T-helper 2 cell (primary cell): ENCODE data around the gene PTMA.

Source experiments
- DNase-seq, 5 experiments: peaks; one replicate each; pipeline versions ENCODE4 v3.0.0 to v3.0.0-alpha.2; 2012 to 2022

The PTMA gene

GRCh38 chr2:231676243-231676642, 32.1 kb upstream of the PTMA start:
- DNase-seq, result no peak

DNA sequence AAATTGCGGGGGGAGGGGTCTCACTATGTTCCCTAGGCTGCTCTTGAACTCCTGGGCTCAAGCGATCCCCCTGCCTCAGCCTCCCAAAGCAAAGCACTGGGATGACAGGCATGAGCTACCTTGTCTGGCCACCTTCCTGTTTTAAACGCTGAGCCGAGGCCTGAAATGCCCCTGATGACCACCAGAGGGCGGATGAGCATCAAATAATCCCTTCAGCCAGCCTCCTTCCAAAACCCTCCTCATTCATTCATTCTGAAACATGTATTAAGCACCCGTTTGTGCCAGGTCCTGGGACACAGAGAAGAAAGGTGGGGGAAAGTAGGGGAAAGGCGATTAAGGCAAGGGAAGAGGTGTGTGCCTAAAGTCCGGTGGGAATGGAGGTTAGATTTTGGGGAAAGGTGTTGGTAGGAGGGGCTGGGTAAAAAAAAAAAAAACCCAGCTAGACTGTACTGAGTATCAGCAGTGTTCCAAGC, 30.7 kb upstream of the PTMA start:
- peak; percentile 58 to 83 (median 72) for DNase-seq

- no peak for DNase-seq
These were observed 28.4 kb upstream of the PTMA start for GRCh38 chr2:231679908-231680284.

DNA sequence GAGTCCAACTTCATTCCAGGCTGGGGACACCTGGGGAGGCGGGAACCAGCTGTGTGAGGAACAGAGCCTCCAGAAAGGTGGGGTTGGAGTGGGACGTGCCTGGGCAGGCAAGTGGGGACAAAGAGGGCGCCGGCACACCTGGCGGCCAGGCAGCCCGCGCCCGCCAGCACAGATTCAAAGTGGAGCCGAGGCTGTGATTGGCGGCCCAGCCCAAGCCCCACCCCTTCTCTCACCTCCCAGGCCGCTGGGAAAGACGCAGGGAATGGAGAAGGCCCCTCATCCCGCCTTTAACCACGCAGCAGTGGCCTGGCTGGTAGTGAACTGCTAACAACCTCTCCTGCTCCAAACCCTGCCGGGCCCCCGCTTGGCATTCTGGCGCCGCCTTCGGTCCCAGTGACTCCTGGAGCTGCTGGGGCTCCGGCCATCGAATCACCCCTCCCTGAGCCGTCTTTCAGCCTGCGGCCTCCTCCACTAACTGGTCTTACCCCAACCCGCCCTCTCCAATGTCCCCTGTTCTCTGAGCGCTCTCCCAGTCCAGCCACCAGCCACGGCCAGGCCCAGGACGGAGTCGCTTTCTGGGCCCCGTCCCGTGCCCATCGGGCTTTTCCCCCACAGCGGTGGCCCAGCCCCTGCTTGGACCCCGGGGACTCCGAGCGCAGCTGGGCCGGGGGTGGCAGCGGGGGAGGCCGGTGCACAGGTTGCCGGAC, 27.9 kb upstream of the PTMA start:
- DNase-seq, result no peak

DNA sequence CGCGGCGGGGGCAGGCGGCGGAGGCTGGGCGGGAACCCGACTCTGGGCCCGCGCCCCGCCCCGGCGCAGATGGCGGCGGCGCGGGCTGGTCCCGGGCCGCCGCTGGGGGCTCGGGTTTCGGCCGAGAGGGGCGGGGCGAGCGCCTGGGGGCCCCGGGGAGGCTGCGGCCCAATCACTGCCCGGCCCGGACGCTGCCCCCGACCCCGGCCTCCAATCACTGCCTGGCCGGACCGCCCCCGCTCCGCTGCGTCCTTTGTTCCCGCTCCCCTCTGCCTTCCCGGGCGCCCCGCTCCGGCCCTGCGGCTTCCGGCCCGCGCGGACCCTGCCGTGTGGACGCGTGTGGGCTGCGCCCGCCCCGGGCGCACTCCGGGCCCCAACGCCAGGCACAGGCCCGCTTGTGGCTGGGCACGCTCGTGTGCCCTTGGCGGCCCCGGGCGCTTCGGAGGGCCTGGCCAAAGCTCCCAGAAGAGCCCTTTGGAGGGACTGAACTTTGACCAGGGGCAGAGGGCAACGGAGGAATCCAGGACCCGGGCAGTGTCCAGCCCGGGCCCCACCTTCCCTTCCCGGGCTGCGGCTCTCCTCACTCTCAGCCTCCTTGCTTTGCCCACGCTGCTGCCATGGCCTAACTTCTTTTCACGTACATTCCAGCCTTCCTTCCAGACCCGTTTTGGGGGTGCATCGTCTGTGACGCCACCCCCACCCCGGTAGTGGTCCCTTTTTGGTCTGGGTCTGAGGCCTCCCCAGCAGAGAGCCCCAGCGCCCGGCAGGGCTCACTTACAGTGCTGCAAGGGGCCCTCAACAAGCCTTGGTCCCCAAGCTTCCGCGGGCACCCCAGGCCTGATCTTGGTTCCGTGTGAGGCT, 27.1 kb upstream of the PTMA start:
- no peak for DNase-seq

GRCh38 chr2:231682603-231683291, 25.6 kb upstream of the PTMA start:
- DNase-seq, result no peak

DNA sequence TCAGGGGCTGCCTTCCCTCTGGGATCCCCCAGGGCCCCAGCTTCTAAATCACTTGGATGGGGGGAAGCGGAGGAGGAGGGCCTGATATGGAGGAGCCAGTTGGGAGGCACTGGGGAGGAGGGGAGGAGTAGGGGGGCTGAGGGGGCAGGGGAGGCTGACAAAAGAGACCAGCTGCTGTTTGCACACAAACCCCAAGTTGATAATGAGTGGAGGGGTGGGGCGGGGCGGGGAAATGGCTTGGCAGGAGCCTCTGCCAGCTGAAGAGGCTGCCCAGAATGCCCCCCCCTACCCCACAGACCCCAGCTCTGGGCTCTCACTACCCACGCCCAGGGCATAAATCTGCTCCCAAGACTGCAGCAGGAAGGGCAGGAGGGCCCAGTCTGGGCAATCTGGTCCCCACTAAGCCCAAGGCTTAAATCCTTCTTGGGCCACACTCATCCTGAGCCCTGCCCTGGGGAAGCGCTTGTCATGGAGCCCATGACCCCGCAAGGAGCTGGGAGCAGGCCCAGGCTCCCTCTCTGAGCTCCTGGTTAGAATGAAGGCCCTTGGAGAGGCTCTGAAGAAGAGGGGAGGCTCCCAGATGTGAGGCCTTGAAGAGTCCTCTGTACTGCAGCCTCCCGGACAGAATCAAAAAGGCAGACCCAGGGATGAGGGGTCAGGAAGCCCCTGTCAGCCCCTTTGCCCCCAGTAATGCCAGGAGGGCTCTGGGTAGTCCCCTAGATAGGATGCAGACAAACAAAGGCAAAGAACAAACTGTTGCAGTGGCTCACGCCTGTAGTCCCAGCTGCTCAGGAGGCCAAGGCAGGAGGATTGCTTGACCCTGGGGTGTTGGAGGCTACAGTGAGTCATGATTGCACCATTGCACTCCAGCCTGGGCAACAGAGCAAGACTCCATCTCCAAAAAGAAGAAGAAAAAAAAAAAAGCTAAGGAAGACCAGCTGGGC, 24.8 kb upstream of the PTMA start:
- DNase-seq, result no peak

DNA sequence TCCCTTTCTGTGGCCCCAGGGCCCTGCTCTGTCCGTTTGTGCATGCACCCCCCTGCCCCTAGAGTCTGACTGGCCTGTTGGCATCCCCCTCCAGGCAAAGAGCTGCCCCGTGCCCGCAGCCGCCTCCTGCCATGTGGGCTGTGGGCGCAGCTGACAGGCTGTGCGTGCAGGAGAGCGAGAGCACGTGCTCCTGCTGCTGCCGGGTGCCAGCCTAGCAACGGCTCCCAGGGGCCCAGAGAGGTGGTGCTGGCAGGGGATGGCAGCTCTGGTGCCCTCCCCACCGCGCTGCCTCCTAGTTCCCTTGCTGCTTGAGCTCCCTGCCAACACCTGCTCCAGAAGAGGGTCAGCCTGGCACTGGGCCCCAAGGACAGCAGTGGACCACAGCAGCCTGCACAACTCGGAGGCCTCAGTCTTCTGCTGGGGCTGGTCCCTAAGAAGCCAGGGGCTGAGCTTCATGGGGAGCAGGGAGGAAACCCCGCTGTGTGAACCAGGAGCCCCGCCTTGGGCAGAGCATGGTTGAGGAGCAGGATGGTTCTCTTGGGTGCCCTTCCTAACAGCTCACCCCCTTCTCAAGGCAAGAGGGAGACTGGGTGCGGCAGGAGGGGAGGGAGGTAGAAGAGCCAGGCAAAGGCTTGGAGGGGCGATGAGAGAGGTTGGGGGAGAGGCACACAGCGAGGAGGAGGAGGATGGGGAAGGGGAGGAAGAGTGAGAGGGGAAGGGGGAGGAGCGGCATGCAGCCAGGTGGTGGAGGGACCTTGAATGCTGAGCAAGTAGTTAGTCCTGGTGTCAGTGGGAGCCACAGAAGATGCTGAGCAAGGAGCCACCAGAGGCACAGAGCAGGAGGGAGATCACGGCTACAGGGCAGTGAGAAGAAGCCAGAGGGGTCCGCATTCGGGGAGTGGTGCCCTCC, 23.8 kb upstream of the PTMA start:
- no peak for DNase-seq

GRCh38 chr2:231685349-231686191, 22.8 kb upstream of the PTMA start:
- no peak for DNase-seq

GRCh38 chr2:231686192-231687100, 21.9 kb upstream of the PTMA start:
- DNase-seq, result no peak

GRCh38 chr2:231687133-231687852, 21.0 kb upstream of the PTMA start:
- peak in 4 of 5 experiments; percentile 42 to 55 (median 47) for DNase-seq

DNA sequence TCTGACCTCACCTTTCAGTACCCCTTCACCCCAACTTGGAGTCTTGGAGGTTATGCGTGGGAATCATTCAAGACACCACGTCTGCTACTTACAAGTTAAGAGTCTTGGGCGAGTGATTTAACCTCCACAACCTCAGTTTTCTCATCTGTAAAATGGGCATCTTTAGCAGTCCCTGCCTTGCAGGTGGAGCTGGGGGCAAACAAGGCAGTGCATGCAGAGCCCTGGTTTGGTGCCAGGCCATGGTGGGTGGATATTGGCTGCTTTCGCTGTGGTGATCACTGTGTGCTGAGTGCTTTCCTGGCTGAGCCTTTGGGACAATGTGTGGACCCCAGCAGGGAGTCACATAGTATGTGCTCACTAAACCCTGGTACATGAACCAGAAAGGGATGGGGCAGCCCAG, 20.4 kb upstream of the PTMA start:
- no peak for DNase-seq

- DNase-seq, result no peak
These were observed 19.6 kb upstream of the PTMA start for GRCh38 chr2:231688719-231689118.

DNA sequence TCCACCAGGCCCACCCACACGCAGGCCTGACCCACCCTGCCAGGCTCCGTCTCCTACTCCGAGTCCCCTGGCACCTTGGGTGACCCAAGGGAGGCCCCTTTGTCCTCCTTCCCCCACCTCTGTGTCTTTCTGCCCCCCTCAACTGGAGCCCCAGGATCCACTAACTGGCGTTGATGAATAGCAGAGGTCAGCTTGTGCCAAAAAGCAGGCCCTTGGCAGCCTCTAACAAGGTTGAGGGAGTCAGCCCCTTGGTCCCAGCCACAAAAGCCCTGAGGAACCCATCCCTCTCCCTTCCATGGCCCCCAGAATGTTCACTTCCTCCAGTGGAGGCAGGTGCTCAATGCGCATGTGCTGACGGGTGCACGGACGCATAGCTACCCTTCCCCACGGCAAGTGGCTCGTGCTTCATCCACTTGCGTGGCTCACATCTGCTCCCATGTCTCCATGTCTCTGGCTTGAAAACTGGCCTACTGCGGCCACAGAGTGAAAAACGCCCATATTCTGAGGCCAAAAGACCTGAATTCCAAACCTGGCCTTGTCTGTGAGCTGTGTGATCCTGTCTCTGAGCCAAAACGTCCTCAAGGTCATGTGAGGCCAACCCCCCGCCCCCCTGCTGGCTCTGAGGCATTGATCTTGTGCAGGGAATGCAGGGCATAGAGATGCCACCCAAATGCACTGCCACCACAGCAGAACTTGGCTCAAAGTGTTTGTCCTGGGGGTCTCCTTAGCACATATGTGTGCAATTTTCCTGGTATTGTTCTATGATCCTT, 19.0 kb upstream of the PTMA start:
- no peak for DNase-seq

DNA sequence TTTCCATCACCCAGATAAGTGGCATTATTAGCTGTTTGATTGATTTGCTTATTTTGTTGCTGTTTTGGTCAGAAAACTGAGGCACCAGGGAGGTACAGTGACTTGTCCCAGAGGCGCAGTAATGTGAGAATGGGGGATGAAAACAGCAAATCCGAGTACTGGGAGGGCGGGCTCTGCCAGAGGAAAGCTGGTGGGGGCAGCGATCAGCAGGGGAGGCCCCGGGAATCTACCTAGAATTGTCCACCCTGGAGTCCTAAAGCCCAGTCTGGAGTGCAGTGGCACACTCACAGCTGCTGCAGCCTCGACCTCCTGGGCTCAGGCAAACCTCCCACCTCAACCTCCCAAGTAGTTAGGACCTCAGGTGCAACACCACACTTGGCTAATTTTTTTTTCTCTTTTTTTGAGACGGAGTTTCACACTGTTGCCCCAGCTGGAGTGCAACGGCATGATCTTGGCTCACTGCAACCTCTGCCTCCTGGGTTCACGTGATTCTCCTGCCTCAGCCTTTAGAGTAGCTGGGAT, 17.0 kb upstream of the PTMA start:
- no peak for DNase-seq

DNA sequence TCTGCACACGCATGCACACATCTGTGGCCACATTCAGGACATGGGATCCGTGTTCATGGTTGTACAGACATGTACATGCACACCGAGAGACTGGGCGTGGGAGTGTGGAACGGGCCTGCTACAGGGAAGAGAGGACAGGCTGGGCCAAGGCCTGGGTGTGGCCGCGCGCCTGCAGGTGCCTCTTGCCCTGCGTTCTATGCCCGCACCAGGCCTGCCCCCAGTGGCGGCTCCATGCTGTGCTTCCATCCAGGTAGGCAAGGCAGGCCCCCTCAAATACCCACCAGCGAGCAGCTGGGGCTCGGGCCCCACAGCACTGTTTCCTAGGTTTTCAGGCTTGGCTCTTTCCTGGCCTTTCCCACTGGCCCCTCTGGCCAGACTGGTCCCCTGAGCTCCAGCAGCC, 15.5 kb upstream of the PTMA start:
- DNase-seq, result no peak

- no peak for DNase-seq
These were observed 14.4 kb upstream of the PTMA start for GRCh38 chr2:231693956-231694355.
